GM19372 (cell line): Measurements from ENCODE around the gene LGR5.

Experiments
- ATAC-seq: cut with Tn5 transposase; IDR thresholded peaks from one replicate; pipeline ENCODE4 v1.9.1; 2021; ENCODE audit warnings: mild to moderate bottlenecking, low read depth, moderate library complexity; ENCODE audit not compliant: unreplicated experiment

Gene LGR5

DNA sequence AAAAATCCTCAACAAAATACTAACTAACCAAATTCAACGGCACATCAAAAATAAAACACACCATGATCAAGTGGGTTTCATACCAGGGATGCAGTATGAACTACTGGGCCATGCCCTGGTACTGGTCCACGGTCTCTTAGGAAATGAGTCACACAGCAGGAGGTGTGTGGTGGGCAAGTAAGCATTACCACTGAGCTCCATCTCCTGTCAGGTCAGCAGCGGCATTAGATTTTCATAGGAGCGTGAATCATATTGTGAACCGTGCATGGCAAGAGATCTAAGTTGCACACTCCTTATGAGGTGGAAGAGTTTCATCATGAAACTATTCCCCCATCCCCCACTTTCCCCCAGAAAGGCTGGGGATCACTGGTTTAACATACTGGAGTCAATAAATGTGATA lies 6.7 kb upstream of the LGR5 start:
- ATAC-seq, result no peak

- ATAC-seq, result no peak
These were observed 2.9 kb upstream of the LGR5 start for GRCh38 chr12:71436696-71437095.

GRCh38 chr12:71438670-71439361 lies 782 bp upstream of the LGR5 start:
- ATAC-seq, result no peak

DNA sequence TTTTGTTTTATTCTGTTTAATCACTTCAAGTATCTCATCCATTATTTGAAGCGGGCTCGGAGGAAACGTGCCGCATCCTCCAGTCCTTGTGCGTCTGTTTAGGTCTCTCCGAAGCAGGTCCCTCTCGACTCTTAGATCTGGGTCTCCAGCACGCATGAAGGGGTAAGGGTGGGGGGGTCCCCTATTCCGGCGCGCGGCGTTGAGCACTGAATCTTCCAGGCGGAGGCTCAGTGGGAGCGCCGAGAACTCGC lies 311 bp upstream of the LGR5 start:
- no peak for ATAC-seq

DNA sequence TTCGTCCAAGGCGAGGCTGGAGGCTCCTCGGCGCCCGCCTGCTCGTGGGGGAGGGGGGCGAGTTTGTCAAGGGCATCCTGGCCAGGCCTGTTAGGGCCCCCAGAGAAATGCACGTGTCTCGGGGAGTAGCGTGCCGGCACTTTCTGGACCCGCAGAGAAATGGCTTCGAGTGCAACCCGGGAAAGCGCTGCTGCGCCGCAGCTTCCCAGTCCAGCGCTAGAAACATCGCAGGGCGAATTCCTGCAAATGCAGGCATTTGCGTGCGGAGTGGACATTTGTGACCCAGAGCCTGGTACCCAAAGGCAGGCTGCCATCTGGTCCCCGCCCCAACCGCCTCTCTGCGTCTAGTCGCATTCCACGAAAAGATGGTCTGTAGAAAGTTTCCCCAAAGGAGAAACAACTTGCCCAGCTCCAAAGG lies 756 bp downstream of the LGR5 start:
- no peak for ATAC-seq

DNA sequence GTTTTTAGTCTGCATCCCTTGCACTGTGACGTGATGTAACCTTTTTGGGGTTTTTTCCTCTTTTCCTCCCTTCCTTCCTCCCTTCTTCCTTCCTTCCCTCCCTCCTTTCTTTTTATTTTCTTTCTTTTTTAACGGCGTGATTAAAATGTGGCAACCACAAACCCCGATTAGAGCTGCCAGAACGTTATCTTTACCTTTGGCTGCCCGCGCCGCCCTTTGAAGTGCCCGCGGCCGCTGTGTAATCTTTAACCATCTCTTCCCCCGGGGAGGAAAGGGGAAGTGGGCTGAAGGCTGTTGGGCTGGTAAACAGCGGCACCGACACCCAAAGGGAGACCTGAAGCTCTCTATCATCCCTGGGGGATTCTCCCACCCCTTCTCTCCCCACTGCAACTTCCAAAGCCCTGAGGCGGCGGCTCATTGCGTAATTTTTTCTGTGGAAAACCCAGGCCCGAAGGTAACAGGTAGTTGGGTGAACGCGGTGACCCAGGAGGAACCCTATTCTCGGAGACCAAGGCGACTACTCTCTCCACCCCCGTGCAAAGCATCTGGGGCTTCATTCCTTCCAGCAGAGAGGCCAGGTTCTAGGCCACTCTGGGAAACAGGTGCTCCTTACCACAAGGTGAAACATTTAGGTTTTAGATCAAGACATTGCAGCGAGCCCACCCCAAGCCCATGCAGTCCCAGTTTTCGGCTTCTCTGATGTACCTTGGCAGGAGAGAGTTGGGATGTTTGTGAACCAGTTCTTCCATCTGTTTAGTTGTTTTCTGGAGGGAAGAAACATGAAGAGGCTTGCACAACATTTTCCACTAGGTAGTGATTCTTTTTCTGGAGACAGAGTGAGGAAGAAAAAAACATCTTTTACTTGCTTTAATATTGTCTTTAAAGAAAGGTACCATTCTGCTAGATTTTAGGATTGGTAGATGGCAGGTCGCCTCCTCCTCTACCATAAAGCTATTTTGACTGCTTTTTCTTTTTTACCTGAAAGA lies 1.5 kb downstream of the LGR5 start:
- no peak for ATAC-seq

- no peak for ATAC-seq
These were observed 2.4 kb downstream of the LGR5 start for GRCh38 chr12:71441836-71442566.

DNA sequence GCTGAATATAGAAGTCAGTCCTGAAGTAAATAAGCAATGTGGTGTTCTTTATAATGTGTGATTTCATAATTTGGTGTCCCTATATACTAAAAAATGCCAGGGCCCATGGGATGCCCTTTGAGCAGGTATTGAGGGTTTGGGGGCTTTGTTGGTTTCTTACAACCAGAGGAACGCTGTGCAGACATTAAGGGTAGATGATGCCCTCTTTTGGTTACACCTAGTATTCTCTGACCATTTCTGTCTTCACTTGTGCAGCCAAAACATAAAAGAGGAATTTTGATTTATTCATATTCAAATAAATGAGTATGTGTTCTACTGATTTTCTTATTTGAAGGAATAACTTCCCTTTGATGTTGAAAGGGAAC lies 3.0 kb downstream of the LGR5 start:
- no peak for ATAC-seq

- ATAC-seq, result no peak
These were observed 5.5 kb downstream of the LGR5 start for GRCh38 chr12:71445071-71445470.

GRCh38 chr12:71447691-71448132 lies 8.1 kb downstream of the LGR5 start:
- ATAC-seq, result no peak

- no peak for ATAC-seq
These were observed 8.6 kb downstream of the LGR5 start for GRCh38 chr12:71448150-71448581.

DNA sequence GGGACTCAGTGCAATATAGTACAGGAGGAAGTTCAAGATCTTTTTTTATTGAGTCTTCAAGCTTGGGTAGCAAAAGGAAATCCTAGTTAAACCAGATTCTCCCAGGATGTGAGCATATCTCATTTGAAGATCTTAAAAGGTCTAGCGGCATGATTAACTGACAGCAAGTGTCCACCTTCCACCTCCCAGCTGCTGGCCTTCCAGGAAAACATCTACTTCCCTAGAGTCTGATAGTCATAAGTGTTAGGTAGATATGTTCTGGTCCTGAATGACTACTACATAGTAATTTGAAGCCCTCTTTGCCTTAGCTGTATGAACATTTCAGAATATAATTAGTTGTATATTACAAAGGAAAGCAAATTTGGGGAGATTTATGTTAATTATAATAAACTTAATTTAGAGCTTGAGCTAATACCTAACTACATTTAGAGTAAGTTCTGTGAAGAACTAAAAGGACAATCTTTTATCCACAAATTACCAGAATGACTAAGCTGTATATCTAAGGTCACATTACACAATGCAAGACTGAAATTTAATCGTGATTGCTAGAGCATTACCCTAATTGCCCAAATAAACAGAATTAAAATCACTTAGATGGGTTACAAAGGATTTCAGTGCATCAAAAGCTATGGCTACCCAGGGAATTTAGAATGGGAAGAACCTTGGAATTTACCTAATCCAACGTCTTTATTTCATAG lies 9.9 kb downstream of the LGR5 start:
- no peak for ATAC-seq

DNA sequence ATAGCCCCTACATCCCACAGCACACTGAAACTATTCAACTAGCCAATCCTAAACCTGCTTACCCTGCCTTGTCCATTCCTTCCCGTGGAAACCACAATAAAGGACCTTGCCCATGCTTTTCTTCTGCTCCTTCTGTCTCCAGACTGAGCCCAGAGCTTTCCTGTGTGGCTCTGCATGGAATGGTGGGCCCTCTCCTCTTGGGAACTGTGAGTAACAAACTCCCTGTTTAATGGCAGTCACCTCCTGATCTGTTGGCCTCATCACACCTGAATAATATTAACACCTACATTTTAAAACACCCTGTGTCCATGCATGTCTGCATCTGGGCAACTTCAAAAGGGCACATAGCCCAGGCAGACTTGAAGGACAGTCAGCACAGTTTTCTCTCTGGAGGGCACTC lies 12.4 kb downstream of the LGR5 start:
- ATAC-seq, result no peak

DNA sequence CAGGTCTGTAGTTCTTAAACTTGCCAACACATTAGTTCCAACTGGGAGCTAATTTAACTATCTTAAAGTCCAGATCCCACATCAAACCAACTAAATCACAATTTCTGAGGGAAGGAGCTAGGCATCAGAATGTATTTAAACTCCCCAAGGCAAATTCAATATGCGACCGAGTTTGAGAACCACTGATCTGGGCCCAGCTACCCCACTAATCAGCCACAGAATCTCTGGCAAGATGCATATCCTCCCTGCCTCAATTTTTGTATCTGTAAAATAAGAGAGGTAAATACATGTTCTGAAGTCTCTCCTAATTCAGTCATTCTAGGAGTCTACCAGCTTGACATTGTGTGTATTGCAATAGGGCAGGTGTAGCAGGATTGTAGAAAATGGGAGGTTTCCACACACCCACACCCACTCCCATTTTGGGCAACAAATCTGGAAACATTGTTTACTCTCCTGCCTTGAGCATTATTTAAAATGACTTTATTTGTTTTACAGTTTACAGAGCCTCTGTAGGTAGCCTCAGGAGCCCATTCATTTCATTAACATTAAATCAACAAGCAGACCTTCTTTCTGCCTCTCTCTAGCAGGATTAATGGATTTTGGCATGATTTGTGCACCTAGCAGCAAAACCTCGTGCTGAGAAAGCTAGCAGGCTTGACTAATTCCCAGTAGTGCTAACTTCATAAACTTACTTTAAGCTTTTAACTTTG lies 15.6 kb downstream of the LGR5 start:
- no peak for ATAC-seq

GRCh38 chr12:71456316-71456715 lies 16.7 kb downstream of the LGR5 start:
- no peak for ATAC-seq

DNA sequence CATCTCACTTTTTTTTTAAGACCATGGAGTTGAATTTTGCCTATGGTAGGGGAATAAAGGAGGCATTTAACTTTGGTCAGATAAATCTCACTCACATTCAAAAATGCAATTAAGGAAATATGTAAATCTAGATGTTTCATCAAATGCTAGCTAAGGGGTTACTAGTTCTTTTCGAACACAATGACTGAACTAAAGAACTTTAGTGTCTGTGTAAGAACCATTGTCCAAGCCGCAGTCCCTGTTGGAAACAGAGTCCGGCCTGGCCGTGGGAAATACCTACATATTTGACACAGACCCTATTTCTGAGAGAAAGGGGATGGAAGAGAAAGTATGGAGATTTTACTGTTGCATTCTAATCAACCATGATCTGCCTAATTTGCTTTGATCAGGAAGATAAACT lies 17.4 kb downstream of the LGR5 start:
- no peak for ATAC-seq

- ATAC-seq, result no peak
These were observed 20.7 kb downstream of the LGR5 start for GRCh38 chr12:71460318-71460717.

- no peak for ATAC-seq
These were observed 21.4 kb downstream of the LGR5 start for GRCh38 chr12:71460850-71461609.

DNA sequence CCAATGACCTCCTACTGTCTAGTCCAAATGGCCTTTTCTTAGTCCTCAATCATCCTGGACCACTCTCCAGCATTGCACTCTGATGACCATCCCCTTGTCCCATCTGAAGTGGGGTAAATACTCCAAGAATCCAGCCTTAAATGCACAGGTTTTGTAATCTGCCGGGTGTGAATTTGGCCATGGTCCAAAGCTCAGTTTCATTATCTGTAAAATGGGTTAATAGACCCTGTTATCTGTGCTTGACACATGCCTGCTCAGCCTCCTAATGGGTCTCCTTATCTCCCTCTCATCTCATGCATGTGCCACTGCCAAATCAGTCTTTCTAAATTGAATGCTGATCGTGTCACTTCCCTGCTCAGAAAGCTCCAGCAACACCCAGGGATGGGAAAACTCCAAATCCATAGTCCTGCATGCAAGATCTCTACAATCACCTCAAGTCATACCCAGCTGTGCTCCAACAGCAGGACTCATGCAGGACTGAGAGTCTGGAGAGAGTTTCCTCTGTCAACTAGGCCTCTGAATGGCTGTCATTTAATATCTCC lies 22.3 kb downstream of the LGR5 start:
- ATAC-seq, result no peak
